Activated CD4-positive, alpha-beta T cell treated with anti-CD3 and anti-CD28 coated beads for 4 hours (primary cell): ENCODE data around the gene TBC1D1.

ENCODE experiments used
- DNase-seq, 2 donors: peaks; one replicate each; pipeline ENCODE4 v3.0.0-alpha.2; 2020

Gene TBC1D1

DNA sequence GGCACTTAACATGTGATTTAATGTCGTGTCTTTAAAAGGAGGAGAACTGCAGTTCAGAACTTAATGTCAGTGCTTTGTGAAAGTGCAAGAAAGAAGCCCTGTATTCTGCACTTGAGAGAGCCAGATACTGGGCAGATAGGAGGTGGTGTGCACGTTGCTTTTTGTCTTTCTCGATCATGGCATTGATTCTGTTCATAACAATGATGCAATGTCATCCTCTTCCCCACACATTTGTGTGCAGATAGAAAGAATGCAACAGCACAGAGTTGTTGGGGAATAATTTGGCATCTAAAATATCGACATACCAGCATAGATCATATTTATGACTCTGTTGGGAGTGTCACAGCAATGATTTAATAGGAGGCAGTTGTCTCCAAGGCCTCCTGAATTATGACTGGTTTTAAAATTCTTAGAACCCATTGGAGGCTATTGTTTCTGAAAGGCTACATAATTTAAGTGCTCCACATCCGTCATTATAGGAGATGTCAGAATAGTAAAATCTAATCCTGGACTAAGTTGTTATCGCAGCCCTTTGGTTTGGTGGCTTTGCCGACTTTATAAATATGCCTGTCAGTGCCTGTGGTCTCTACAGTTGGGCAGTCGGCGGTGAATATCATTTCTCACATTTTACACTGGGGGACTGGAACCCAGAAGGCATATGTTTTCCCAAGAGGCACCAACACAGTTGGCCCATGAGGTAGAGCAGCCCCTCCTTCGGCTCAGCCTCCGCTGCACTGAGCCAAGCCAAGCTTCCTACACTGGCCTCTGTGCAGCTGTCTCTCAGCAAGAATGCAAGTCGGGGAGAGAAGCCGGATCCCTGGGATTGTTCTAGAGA lies 194.2 kb downstream of the TBC1D1 start:
- no peak for DNase-seq

DNA sequence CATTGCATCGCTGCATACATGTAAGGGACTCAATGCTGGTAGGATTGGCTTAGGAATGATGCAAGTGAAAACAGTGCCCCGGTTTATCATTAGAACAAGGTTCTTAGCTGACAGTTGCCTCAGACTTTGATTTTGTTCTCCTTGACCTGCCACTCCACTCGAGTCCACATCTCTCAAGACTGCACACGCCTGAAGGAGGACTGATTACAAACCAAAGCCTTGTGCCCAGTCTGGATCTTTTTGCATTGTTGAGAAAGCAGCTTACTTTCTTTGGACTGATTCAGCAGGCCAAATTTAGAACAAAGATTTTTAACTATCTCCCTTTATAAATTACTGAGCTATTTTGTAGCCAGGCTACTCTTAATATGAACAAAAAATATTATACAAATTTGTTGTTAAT lies 194.9 kb downstream of the TBC1D1 start:
- DNase-seq: no peak

DNA sequence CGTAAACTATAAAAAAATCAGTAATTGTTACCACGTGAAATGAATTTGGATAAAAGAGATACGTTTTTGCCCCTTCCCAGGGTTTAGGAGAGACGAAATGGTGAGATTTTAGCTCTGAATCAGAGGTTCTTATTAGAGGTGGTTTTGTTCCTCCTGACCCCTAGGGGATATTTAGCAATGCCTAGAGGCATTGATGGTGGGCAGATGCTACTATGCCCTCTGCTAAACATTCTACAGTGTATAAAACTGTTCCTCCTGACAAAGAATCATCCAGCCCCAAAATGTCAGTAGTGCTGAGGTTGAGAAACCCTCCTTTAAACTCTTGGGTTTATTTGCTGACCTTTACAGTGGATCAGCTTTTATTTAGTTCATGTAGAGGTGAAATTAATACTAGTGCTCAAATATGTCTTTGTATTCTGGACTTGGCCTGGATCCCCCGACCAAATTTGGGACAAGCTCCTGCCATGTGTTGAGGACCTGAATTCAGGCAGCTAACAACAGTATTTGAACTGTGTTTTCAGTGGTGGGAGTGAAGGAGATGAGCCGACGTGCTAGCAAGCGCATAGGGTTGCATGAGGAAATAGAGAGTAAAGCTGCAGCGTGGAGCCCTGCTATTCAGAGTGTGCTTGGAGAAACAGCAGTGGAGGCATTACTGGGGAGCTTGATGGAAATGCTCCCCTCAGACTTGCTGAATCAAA lies 195.4 kb downstream of the TBC1D1 start:
- no peak for DNase-seq

DNA sequence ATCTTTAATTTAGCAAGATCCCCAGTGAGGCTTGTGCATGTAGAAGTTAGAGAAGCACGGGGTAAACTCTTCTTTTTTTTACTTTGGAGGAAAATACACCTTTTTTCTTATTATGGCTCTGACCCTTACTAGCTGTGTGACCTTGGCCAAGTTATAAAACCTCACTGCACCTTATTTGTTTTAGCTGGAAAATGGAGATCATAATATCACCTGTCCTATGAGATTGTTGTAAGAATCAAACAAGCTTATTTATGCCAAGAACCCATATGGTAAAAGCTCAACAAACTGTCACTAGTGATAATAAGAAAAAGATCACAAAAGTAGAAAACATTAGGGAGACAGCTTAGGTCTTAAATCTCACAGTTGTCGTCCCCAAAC lies 196.0 kb downstream of the TBC1D1 start:
- no peak for DNase-seq

DNA sequence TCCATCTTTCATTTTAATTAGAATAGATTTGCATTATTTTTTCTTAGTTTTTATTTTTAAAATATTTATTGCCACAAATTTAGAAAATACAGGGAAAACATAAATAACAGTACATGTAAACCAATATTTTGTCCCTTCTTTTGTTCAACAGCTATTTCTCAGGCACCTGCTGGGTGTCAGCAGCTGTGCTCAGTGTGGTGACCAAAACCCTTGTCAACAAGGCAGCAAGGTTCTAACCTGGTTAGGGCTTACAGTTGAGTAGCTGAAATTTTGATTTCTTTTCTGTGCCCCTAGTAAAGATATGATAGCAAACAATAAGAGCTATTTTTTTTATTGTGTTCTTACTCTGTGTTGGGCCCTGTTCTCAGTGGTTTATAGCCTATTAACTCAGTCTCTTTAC lies 197.4 kb downstream of the TBC1D1 start:
- no peak for DNase-seq

DNA sequence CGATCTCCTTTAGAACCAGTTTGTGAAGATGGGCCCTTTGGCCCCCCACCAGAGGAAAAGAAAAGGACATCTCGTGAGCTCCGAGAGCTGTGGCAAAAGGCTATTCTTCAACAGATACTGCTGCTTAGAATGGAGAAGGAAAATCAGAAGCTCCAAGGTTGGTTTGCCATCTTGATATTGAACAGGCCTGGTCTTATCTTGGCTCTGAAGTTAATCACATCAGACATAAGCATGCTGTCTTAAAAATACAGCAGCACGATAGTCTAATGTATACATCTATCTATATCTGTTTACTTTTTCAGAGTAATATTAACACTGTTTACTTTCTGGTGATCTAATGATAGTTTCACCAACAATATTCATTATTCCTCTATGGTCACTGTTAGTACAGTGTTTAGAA lies 199.1 kb downstream of the TBC1D1 start:
- no peak for DNase-seq

DNA sequence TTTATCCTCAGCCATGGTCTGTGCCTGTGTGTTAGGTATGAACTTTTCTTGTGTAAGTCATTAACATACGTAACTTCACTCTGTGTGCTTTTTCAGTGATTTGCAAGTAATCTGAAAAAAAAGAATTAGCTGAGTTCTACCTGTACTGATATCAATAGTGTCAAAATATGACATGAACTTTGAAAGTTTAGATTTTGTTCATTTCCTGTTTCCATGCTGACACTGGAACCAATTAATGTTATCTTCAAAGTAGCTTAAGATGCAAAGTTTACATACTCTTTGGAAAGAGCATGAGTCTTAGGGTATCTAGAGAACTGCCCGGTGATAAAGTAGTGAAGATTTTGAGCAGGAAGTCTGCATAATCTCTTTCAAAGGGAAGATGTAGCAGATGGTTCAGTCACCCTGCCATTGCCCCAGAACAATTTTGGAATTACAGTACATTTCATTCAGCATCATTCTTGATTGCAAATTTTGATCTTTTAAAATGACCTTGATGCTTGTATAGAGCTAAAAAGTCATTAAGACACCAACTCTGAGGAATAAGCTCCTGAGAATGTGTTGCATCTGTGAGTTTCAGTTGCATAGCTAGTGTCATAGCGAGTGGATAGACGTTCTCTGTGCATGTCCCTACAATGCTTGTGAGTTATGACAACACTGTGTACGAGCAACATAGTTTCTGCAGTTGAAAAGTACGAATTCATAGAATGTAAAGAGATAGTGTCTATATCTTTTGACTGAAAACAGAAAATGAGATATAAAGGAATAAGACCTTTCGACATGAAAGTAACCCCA lies 199.8 kb downstream of the TBC1D1 start:
- no peak for DNase-seq

DNA sequence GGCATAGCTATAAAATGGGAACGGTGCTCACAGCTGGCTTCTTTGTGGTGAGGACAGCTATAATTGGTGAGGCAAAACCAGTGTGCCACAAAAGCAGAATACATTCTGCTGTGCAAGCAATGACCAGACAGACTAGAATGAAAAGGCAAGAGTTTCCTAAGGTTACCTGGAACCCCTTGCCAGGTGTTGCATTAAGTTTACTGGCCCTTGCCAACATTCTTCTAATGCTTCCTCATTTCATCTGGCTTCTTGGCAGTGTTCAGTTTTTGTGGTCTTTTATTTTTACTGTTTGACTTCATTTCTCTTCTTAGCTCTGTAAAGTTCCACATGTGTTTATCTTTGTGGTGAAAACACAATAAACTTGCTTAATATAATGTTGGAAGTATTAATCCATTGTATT lies 200.8 kb downstream of the TBC1D1 start:
- DNase-seq: no peak

DNA sequence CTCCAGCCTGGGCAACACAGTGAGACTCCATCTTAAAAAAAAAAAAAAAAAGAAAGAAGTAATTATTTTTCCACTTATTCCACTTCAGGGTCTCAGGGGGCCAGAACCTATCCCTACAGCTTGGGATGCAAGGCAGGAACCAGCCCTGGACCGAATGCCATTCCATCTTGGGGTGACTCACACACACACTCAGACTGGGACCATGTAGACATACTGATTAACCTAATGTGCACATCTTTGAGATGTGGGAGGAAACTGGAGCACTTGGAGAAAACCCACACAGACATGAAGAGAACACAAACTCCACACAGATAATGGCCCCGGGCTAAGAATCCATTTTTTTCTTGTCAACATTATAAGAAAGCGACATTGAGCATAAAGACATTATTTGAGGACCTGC lies 201.8 kb downstream of the TBC1D1 start:
- no peak for DNase-seq

DNA sequence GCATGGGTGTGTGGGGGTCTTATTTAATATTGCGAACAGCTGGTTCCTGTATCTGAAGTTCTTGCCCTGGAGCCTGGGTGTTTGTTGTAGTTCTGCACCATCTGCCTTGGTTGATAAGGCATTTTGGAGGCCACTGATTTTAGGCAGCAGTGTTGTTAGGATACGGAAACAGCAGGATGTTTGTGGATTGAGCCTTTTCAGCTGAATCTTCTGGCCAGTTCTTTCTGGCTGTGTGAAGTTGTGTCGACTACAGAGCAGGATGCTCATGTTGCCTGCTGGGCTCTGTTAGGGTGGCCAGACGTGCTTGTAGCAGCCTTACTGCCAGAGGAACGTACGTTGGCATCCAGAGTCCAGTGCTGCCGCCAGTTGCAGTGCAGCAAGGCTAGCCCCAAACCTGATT lies 203.5 kb downstream of the TBC1D1 start:
- DNase-seq: no peak

DNA sequence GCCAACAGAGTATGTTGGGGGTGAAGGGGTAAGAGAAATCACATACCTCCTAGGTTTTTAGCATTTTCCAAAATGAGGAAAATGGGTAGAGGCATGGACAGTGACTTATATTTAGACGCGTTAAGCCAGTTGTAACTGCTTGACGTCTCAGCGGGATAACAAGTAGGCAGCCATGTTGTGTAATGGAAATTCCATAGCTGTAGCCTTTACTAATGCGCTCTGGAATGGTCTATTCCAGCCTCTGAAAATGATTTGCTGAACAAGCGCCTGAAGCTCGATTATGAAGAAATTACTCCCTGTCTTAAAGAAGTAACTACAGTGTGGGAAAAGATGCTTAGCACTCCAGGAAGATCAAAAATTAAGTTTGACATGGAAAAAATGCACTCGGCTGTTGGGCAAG lies 204.8 kb downstream of the TBC1D1 start:
- no peak for DNase-seq

DNA sequence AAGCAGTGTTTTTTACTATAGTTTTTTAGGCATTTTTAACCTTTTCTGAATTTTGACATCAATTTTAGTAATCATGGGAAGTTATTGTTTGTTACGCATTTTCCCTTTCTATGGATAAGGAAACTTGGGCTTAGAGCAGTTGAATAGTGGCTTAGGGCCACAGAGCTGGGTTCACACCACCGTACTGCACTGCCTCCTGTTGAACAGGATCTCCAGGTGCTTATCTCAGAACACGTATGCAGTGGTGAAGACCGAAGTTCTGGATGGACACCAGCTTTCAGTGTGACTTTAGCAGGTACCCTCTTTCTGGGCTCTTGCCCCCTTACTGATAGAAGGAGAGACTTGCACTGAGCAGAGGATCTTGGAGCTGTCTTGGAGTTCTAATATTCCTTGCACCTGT lies 206.9 kb downstream of the TBC1D1 start:
- DNase-seq: no peak

DNA sequence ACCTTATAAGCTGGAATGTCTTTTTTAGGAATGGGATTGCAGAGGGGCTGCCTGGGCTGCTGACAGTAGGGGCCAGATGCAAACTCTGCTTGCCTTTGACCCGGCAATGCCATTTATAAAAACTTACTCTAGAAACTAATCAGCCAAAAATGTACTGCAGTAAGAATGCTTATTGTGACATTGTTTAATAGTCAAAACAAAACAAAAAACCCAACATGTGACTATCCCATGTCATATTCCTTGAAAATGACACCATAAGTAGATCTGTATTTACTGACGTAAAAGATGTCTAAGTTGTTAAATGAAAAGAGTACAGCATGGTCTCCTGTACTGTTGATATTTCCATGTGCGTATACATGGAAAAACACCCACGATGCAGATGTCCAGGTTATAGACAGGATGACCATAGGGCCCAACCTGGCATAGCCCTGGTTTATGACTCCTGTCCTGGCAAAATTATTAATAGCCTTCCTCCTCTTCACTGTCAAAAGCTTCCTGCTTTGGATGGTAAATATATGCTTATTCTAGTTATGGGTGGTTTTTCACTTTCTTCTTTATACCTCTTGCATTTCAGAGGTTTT lies 208.2 kb downstream of the TBC1D1 start:
- no peak for DNase-seq

DNA sequence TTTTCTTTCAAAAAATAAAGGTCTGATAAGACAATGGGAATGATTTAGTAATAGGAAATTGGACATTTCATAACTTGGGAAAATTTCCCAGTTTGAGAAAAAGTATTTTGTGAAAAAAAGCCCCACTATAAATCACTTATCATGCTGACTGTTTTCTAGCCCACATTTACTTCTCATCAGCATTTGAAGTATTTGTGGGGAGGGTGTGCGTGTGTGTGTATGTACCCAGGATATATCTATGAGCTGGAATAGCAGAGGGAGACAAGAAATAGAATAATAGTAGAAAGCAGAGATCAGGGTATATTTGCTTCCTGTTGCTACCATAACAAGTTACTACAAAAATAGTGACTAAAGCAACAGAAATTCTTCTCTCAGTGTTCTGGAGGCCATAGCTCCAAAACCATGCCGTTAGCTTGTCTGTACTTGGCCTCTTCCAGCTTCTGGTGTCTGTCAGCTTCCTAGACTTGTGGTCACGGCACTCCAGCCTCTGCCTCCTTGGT lies 209.1 kb downstream of the TBC1D1 start:
- no peak for DNase-seq

DNA sequence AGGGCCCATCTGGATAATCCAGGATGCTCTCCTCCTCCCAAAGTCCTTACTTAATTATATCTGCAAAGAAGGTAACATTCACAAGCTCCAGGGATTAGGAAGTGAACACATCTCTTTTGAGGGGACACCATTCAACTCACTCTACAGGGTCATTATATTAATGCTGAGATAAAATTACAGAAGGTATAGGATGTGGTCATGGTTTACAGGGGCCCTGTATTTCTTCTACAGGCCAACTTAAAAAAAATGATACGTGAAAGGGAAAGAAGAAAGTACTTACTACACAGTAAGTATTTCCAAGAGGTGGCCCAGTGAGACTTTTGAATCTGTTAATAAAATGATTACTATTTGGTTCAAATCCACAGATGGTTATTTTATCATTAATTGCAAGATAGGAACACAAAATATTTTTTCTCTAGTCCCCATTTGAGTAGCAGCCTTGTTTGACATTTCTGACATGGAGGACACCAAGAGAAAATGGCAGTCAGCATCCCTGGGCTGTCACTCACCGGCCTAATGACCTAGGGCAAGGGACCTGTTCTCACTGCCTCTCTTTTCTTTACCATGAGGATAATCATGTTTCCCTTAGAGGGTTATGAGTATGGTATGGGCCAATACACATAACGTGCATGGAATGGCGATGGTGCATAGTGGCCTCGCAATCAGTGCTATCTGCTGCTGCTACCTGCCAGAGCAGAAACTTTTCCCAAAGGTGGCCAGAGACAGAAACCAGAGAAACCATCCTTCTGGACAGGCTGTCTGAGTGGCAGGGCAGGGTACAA lies 209.8 kb downstream of the TBC1D1 start:
- DNase-seq: no peak

DNA sequence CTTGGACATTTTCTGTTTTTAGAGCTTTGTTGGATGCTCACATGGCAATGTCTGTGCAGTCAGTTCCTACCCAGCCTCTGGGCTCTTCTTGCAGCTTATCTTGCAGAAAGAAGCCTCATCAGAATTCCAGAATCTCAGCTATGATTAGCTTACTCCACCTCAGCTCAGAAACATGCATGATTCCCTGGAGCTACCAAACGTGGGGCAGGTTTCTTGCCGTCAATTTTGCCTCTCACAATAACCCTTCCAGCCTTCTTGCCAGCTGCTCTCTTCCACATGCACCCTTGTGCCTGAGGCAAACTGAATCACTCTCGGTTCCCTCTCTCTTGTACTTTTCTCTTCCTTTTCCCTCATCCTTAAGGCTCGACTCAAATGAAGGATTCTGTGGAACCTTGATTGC lies 210.7 kb downstream of the TBC1D1 start:
- DNase-seq: no peak

DNA sequence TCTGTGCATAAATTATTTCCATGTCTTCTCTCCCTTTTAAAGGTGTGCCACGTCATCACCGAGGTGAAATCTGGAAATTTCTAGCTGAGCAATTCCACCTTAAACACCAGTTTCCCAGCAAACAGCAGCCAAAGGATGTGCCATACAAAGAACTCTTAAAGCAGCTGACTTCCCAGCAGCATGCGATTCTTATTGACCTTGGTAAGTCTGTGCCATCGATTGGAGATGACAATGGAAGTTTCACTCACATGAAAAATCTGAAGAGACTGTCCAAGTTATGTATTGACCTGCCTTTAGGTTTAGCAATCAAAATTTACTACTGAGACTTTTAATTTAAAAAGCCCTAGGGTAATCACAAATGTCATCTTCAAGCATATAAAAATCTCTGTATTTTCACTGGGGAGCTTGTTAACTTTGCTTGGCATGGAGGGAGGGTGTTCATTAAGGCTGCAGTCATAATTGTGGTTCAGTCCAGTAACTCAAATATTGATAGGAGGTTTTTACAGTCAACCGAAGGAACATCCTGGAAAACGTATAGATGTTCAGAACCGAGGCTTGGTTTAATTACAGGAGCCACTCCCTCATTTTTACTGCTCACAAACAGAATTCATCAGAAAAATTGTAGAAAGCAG lies 212.2 kb downstream of the TBC1D1 start:
- no peak for DNase-seq

DNA sequence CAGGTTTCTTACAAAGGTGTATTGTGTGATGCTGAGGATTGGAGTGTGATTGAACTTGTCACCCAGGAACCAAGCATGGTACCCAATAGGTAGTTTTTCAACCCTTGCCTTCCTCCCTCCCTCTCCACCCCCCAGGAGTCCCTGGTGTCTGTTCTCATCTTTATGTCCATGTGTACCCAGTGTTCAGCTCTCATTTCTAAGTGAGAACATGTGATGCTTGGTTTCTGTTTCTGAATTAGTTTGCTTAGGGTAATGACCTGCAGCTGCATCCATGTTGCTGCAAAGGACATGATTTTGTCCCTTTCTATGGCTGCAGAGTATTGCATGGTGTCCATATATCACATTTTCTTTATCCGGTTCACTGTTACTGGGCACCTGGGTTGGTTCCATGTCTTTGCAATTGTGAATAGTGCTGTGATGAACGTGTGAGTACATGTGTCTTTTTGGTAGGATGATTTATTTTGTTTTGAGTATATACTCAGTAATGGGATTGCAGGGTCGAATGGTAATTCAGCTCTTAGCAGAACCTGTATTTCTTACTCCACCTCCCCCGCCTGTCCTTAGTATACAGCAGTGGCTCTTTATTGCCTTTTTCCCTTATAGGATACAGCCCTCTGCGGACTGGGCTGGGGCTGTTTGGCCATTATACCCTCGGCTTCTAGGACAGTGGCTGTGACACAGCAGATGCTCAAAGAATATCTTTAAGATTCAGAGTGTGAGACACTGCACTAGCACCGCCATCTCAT lies 214.8 kb downstream of the TBC1D1 start:
- DNase-seq: no peak

DNA sequence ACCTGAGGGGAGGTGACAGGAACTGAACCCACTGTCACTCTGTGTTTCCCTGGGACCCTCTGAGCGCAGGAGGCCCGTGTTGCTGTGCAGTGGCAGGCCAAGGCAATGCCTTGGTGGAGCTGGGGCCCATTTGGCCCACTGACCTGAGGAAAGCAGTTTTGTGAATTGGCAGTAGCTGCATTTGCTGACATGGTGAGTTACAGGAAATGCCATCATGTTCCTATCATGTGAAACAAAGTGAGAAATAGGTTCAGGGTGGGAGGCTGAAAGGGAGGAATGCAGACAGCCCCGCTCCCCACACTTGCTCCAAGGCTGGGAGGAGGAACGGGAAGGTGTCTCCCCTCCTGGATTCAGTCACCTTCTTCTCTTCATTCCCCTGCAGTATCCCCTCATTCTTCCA lies 215.4 kb downstream of the TBC1D1 start:
- DNase-seq: no peak

DNA sequence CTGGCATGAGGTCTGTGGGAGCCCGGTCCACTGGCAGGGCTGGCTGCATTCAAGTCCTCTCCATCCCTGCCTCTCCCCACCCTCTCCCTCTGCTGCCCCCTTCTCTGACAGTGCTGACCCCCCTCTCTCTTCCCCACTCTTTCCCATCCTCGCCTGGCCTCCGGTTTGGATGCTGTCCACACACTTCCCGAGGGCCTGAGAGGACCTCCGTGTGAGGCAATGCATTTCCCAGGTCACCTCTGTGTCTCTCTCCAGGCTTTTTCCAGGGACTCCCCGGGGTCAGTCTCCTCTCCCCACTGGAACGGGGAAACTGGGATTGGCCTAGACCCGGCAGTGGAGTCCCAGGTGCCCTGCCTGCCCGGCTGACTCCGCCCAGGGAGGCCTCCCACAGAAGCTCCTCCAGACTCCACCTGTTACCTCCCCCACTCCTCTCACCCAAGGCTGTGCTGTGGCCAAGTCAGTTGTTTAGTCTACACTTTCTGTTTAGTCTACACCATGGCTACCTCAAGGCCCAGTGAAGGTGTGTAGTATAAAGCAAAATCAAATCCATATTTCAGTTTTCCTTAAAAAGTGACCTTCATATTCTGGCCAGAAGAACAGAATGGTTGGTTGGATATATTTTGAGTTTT lies 216.1 kb downstream of the TBC1D1 start:
- no peak for DNase-seq

DNA sequence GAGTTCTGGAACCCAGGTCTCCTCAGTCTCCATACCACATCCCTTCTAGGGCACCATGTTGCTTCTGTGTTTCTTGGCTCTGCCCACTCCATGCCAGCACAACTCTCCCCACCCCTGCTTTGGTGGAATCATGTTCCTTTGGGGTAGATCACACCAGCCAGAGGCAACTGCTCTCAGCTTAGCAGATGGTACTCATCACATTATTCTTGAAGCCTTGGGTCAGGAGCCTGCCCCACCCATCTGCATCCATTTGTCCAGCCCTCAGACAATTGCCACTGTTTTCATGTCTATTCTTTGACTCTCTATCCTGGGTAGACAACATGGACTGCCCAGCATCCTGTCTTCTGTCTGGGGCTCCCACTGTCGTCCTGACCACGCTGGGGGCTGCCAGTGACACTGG lies 216.9 kb downstream of the TBC1D1 start:
- no peak for DNase-seq
